ENCODE data around the gene FGF6.

Gene FGF6

DNA sequence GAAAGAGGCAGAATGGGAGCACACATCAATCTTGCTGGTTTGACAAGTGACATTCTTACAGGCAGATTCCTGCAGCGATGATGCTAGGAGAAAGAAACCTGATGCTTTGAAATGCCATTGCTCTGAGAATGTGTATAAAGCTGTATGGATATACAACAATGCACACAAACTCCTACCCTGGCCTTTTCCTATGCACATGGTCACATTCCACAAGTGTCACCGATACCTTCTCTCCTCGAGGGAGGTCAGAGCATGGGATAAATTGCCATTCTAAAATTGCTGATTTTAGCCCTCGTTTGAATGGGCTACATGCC, 11.9 kb downstream of the FGF6 start:
- in situ Hi-C loops (cut with HindIII; ENCODE audit: low pct_ligation_motif_present, low sequenced_read_pairs): no loop called here
- TF ChIP-seq, protein P1, sequence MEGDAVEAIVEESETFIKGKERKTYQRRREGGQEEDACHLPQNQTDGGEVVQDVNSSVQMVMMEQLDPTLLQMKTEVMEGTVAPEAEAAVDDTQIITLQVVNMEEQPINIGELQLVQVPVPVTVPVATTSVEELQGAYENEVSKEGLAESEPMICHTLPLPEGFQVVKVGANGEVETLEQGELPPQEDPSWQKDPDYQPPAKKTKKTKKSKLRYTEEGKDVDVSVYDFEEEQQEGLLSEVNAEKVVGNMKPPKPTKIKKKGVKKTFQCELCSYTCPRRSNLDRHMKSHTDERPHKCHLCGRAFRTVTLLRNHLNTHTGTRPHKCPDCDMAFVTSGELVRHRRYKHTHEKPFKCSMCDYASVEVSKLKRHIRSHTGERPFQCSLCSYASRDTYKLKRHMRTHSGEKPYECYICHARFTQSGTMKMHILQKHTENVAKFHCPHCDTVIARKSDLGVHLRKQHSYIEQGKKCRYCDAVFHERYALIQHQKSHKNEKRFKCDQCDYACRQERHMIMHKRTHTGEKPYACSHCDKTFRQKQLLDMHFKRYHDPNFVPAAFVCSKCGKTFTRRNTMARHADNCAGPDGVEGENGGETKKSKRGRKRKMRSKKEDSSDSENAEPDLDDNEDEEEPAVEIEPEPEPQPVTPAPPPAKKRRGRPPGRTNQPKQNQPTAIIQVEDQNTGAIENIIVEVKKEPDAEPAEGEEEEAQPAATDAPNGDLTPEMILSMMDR (IDR thresholded peaks at IDR 0.05; ENCODE audit: low read depth, low read length, missing control alignments): no peak
- DNase-seq: no peak
- Histone ChIP-seq H3K27ac (no peak overlapping the region), H3K27me3 (replicated peaks) (no peaks in the 10 kb centered on the region), H3K4me3 (ENCODE audit: low read depth, low read length) (no peak overlapping the region), H3K36me3 (replicated peaks) (no peaks in the 10 kb centered on the region)

DNA sequence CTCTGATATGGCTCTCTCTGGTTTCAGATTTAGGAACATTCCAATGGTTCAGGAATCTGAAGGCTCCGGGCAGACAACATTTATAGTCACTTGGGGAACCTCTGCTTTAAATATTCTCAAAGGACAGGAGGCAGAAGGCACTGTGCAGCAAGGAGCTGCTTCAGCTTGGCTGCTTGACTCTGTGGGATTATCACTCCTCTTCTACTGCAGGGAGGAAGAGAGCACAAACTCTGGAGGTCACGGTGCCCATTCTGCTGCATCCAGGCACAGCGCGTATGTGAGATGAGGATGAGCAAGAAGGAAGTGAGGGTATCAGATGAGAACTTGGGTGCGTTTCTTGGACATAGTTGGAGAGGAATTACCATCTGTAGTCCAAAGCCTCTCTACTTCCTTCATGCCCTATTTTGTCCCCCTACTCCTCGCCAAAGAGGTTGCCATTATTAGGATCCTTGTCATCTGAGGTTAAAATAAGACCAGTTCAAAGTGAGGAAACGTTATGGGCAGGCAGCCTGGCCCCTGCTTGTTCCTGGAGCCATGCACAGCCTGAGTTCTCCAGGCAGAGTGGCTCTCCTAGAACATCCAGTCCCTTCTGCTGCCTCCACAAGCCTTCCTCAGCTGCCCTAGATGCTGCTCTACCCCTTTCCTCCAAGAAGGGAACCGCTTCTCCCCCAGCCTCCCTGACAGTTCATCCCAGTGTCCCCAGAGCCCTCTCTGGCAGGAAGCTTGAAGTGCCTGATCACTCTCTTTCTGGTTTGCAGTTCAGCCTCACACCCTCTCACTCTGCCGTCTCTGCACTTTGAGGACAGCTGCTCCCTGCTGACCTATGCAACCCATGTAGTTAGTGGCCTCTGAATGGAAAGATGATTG, 12.5 kb downstream of the FGF6 start:
- Histone ChIP-seq H3K36me3 (replicated peaks) (no peaks in the 10 kb centered on the region), H3K27me3 (replicated peaks) (no peaks in the 10 kb centered on the region), H3K27ac (no peak overlapping the region), H3K4me3 (ENCODE audit: low read depth, low read length) (no peak overlapping the region)
- no peak for DNase-seq
- in situ Hi-C loops (cut with HindIII; ENCODE audit: low pct_ligation_motif_present, low sequenced_read_pairs): no loop called here
- TF ChIP-seq, protein P1 (IDR thresholded peaks at IDR 0.05; ENCODE audit: low read depth, low read length, missing control alignments): no peak

DNA sequence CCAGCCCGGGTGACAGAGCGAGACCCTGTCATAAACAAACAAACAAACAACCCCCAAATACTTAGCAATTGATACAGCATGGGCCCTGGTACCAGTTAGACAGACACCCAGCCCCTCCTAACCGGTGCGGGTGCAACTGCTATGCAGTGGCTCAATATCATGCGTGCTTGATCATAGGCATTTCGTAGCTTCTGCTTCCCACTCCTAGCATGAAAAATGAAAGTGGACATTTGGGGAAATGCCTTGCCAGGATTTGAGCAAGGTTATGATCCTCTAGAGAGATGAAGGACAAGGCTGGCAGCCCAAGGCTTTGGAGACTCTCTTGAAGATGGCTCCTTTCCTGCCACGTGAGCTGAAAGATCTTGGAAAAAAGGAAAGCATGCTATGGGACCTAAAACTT, 13.7 kb downstream of the FGF6 start:
- Histone ChIP-seq H3K36me3 (replicated peaks) (no peaks in the 10 kb centered on the region), H3K4me3 (ENCODE audit: low read depth, low read length) (no peak overlapping the region), H3K27ac (no peak overlapping the region), H3K27me3 (replicated peaks) (no peaks in the 10 kb centered on the region)
- TF ChIP-seq, protein P1 (IDR thresholded peaks at IDR 0.05; ENCODE audit: low read depth, low read length, missing control alignments): no peak
- in situ Hi-C loops (cut with HindIII; ENCODE audit: low pct_ligation_motif_present, low sequenced_read_pairs): no loop called here
- no peak for DNase-seq

DNA sequence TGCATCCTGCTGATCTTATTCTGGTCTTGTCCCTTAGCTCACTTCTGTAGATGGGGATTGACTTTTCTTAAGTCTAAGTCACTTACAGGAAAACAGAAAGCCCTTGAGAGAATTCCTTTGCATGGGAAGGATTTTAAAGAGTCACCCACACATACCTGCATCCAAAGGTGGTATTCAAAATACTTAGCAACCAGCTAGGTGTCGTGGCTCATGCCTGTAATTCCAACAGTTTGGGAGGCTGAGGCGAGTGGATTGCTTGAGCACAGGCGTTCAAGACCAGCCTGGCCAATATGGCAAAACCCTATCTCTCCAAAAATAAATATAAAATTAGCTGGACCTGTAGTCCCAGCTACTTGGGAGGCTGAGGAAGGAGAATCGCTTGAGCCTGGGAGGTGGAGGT, 14.2 kb downstream of the FGF6 start:
- TF ChIP-seq, protein P1 (IDR thresholded peaks at IDR 0.05; ENCODE audit: low read depth, low read length, missing control alignments): no peak
- in situ Hi-C loops (cut with HindIII; ENCODE audit: low pct_ligation_motif_present, low sequenced_read_pairs): no loop called here

DNA sequence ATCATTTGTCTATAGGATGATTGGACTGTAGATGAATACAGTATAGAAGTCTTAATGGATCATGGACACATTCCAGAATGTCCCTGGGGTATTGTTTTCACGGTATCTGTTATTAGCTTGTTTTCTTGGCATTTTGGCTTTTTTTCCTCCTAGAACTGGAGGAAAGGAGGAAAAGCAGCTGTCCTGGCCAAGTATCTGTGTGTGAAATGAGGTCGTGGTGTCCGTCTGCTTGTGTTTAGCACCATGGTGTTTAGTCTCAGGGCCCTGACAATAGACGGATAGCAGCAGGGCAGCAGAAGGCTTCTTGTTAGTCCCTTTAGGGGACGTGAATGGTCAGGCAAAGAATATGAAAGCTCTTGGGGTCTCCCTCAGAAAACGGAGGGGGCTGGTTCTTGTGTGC, 21.2 kb downstream of the FGF6 start:
- TF ChIP-seq, protein P1 (IDR thresholded peaks at IDR 0.05; ENCODE audit: low read depth, low read length, missing control alignments): no peak
- Histone ChIP-seq H3K27me3 (replicated peaks) (no peaks in the 10 kb centered on the region), H3K4me3 (ENCODE audit: low read depth, low read length) (no peak overlapping the region), H3K27ac (no peak overlapping the region), H3K36me3 (replicated peaks) (no peaks in the 10 kb centered on the region)
- in situ Hi-C loops (cut with HindIII; ENCODE audit: low pct_ligation_motif_present, low sequenced_read_pairs): no loop called here
- DNase-seq: no peak

More for the DNA sequence above, 14.2 kb downstream of the FGF6 start:
- DNase-seq: no peak
- Histone ChIP-seq H3K4me3 (ENCODE audit: low read depth, low read length) (no peak overlapping the region), H3K36me3 (replicated peaks) (no peaks in the 10 kb centered on the region), H3K27ac (no peak overlapping the region), H3K27me3 (replicated peaks) (no peaks in the 10 kb centered on the region)
